ENCODE results near the gene PLCB4.
A peak's percentile ranks its signal among the peaks of the same experiment; 100 is the strongest.

Gene PLCB4

DNA sequence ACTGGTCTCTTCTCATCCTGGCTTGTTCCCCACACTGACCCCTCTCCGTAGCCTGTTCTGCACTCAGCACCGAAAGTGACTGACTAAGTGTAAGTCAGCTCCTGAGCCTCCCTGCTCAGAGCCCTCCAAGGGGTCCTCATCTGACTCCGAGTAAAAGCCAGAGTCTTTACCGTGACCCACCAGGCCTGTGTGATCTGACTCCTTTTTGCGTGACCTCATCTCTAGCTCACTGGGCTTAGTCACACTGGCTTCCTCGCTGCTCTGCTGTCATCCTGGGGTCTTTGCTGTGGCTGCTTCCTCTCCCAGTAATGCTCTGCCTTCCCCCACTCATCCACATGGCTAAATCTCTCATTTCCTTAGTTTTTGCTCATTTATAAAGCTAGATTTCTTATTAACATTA, 116.6 kb downstream of the PLCB4 start:
- TF ChIP-seq JUND (IDR thresholded peaks at IDR 0.05; ENCODE audit: low read depth), result no peak

DNA sequence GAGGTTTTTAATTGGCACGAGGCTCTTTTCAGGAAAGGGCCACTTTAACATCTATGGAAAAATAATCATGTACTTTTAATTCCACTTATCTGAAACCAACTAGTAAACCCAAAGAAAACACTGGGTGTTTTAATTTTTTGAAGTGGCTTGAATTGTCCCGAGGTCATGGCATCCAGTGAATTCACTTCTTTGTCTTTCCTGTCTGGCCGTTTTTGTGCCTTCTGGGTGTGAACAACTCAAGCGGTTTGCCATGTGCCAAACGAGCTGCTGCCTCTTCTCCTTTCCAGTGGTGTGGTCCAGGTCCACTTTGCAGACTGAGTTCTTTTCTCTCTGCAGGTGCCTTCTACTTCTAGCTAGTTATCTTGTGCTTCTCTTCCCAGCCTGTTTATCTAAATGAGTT, 117.5 kb downstream of the PLCB4 start:
- peak in 1 of 2 experiments; percentile 49 for DNase-seq (ENCODE audit: low read depth in 1 of 2, low spot score in 1 of 2)
- in situ Hi-C loops (cut with HindIII; ENCODE audit: low pct_unique_long_range_greater_than_20kb, low sequenced_read_pairs), result no loop called here
- TF ChIP-seq JUND (IDR thresholded peaks at IDR 0.05; ENCODE audit: low read depth), result no peak

More for the DNA sequence above, 116.6 kb downstream of the PLCB4 start:
- DNase-seq (ENCODE audit: low read depth in 1 of 2, low spot score in 1 of 2), result no peak
- in situ Hi-C loops (cut with HindIII; ENCODE audit: low pct_unique_long_range_greater_than_20kb, low sequenced_read_pairs), result no loop called here

DNA sequence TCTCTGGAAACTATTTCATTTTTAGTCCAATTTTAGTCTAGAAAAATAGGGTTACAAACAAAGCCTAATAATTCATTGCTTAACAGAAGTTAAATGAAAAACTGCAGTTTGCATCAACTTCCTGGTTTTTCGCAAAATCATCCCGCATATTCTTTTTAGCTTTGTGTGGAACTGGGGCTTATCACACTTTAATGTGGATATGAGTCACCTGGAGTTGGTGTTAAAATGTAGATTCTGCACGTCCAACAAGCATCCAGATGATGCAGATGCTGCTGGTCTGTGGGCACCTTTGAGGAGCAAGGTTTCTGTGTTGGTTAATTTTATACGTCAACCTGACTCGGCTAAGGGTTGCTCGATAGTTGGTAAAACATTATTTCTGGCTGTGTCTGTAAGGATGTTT, 126.1 kb downstream of the PLCB4 start:
- DNase-seq (ENCODE audit: low read depth in 1 of 2, low spot score in 1 of 2), result no peak
- in situ Hi-C loops (cut with HindIII; ENCODE audit: low pct_unique_long_range_greater_than_20kb, low sequenced_read_pairs), result no loop called here
- no peak for TF ChIP-seq JUND (IDR thresholded peaks at IDR 0.05; ENCODE audit: low read depth)

DNA sequence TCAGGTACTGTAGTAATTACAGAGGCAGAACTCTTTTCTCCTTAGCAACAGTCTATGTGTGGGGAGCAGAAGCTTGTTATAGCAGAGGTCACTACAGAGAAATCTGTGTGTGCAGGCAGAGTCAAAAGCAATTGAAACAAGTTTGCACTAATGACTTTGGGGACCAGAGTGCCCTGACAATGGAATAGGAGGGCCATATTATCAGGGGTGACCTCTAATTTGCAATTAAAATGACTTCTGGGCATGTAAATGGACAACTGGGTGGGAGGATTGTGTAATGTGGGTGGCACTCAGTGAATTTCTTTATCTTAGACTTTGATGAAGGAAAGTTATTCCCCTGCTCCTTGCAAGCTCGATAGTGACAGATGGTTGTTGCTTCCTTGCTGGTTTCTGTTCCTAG, 127.2 kb downstream of the PLCB4 start:
- DNase-seq (ENCODE audit: low read depth in 1 of 2, low spot score in 1 of 2), result no peak
- TF ChIP-seq JUND (IDR thresholded peaks at IDR 0.05; ENCODE audit: low read depth), result no peak
- in situ Hi-C loops (cut with HindIII; ENCODE audit: low pct_unique_long_range_greater_than_20kb, low sequenced_read_pairs), result no loop called here

DNA sequence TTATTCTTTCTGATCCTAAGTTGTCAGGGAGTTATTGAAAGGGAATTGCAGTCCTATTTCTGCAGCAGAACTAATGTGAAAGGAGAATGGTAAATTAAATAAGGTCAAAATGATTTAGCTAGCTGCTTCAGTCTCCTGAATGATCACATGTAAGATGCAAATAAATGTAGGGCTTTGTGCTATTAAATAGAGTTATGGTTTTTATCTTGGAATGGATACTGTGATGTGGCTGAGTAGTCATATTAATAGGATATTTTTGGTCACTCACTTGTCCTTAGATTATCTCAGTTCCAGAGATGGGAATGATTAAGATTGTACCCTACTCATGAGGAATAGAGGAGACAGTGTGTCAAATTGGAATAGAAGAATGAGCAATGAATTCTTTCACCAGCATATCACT, 129.6 kb downstream of the PLCB4 start:
- in situ Hi-C loops (cut with HindIII; ENCODE audit: low pct_unique_long_range_greater_than_20kb, low sequenced_read_pairs), result no loop called here
- no peak for TF ChIP-seq JUND (IDR thresholded peaks at IDR 0.05; ENCODE audit: low read depth)
- DNase-seq (ENCODE audit: low read depth in 1 of 2, low spot score in 1 of 2), result no peak

GRCh38 chr20:9200196-9200595, 131.3 kb downstream of the PLCB4 start:
- in situ Hi-C loops (cut with HindIII; ENCODE audit: low pct_unique_long_range_greater_than_20kb, low sequenced_read_pairs), result no loop called here
- no peak for TF ChIP-seq JUND (IDR thresholded peaks at IDR 0.05; ENCODE audit: low read depth)
- no peak for DNase-seq (ENCODE audit: low read depth in 1 of 2, low spot score in 1 of 2)

DNA sequence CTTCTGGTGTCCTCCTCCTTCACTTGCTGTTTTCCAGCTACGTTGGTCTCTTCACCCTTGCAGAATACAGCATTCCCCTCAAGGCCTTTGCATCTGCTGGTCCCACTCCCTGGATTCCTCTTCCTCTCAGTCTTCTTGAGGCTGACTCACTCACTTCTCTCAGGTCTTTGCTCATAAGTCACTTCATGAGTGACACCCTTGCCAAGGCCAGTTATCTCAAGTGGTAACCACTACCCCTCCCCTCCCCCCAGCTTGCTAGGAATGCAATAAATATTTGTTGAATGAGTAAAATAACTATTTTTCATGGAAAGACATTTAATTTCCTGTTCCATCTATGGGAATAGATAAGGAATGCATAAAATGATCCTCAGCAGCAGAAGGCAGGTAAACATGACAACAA, 131.7 kb downstream of the PLCB4 start:
- DNase-seq (ENCODE audit: low read depth in 1 of 2, low spot score in 1 of 2), result no peak

GRCh38 chr20:9202420-9203080, 133.7 kb downstream of the PLCB4 start:
- no peak for TF ChIP-seq JUND (IDR thresholded peaks at IDR 0.05; ENCODE audit: low read depth)
- in situ Hi-C loops (cut with HindIII; ENCODE audit: low pct_unique_long_range_greater_than_20kb, low sequenced_read_pairs), result no loop called here
- no peak for DNase-seq (ENCODE audit: low read depth in 1 of 2, low spot score in 1 of 2)

More for the DNA sequence above, 131.7 kb downstream of the PLCB4 start:
- in situ Hi-C loops (cut with HindIII; ENCODE audit: low pct_unique_long_range_greater_than_20kb, low sequenced_read_pairs), result no loop called here
- TF ChIP-seq JUND (IDR thresholded peaks at IDR 0.05; ENCODE audit: low read depth), result no peak

DNA sequence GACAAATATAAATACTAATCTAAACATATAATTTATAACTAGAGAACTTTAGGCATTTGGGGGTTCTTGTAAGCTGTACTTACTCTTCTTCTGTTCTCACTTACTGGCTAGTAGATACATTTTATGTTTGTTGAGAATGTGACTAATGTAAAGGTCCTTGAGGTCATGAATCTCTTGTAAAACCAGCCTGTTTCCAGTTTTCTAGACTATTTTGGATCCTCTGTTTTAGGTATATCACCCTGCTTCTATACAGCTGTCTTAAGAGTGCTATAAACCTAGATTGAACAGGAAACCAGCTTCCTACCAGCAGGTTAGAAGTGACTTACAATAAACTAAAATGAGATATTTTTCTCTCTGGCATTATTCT, 134.2 kb downstream of the PLCB4 start:
- DNase-seq (ENCODE audit: low read depth in 1 of 2, low spot score in 1 of 2), result no peak
- TF ChIP-seq JUND (IDR thresholded peaks at IDR 0.05; ENCODE audit: low read depth), result no peak
- in situ Hi-C loops (cut with HindIII; ENCODE audit: low pct_unique_long_range_greater_than_20kb, low sequenced_read_pairs), result no loop called here

DNA sequence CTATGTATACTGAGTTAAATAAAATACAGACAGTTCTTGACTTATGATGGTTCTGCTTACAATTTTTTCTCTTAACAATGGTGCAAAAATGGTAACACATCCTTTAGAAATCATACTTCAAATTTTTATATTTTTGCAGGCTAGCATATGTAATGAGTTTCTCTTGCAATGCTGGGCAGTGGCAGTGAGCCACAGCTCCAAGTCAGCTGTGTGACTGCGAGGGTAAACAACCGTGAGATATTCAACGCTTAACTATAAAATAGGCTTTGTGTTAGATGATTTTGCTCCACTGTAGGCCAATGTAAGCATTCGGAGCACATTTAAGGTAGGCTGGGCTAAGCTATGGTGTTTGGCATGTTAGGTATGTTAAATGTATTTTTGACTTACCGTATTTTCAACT, 136.1 kb downstream of the PLCB4 start:
- in situ Hi-C loops (cut with HindIII; ENCODE audit: low pct_unique_long_range_greater_than_20kb, low sequenced_read_pairs), result no loop called here
- no peak for TF ChIP-seq JUND (IDR thresholded peaks at IDR 0.05; ENCODE audit: low read depth)
- DNase-seq (ENCODE audit: low read depth in 1 of 2, low spot score in 1 of 2), result no peak

DNA sequence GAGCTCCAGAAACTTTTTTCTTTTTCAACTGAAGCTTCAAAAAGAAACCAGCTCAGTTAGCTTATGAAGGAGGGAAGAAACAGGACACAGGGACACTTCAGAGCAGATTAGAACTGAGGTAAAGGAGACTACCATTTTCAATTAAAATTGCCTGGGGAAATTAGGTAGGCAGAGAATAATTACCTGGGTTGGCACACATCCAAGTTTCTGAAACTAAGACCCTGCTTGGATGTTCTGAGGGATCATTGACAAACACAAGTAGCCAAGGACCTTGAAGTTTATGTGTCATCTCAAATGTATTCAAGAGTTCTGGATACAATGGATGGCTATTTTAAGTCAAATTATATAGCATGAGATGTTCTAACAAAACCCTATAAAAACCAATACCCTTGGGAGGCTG, 137.6 kb downstream of the PLCB4 start:
- in situ Hi-C loops (cut with HindIII; ENCODE audit: low pct_unique_long_range_greater_than_20kb, low sequenced_read_pairs), result no loop called here
- no peak for DNase-seq (ENCODE audit: low read depth in 1 of 2, low spot score in 1 of 2)
- TF ChIP-seq JUND (IDR thresholded peaks at IDR 0.05; ENCODE audit: low read depth), result no peak

DNA sequence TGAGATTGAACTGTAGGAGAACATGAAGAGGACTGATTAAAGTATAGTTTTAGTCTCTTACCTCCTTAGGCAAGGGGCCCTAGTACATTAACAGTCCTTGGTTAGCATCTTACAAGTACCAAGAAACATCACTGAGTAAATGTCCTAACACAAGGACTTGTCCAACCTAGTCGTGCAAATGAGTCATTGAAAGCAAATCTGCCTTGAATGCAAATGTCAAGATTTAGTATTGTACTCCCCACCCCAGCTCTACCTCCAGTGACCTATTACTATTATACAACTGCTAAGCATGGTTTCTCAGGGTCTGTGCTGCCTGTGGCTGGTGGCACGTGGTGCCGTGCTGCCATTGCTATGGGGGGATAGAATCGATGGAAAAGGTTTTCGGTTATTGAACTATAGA, 138.4 kb downstream of the PLCB4 start:
- DNase-seq (ENCODE audit: low read depth in 1 of 2, low spot score in 1 of 2), result no peak
- in situ Hi-C loops (cut with HindIII; ENCODE audit: low pct_unique_long_range_greater_than_20kb, low sequenced_read_pairs), result no loop called here
- TF ChIP-seq JUND (IDR thresholded peaks at IDR 0.05; ENCODE audit: low read depth), result no peak

GRCh38 chr20:9210356-9210755, 141.5 kb downstream of the PLCB4 start:
- DNase-seq (ENCODE audit: low read depth in 1 of 2, low spot score in 1 of 2), result no peak
- in situ Hi-C loops (cut with HindIII; ENCODE audit: low pct_unique_long_range_greater_than_20kb, low sequenced_read_pairs), result no loop called here
- no peak for TF ChIP-seq JUND (IDR thresholded peaks at IDR 0.05; ENCODE audit: low read depth)
